H9 (cell line): ENCODE results near the gene PEG3. TPM values are rescaled to one million over a fixed set of nuclear protein-coding genes. Genes with fewer than 3 reads are reported as not detected.

ENCODE experiments used
- DNase-seq: peaks from one replicate; pipeline ENCODE4 v3.0.0-alpha.2; 2017
- H2AFZ ChIP-seq: one replicate; pipeline ENCODE4 v1.6.1; 2013; ENCODE audit warnings: mild to moderate bottlenecking, low read length, control low read depth, moderate library complexity
- H2AK5ac ChIP-seq: 2 replicates; pipeline ENCODE4 v1.6.1; 2013; ENCODE audit warnings: low read length, control low read depth, mixed read lengths; ENCODE audit not compliant: insufficient read length
- H2BK120ac ChIP-seq: one replicate; pipeline ENCODE4 v1.6.1; 2013; ENCODE audit warnings: low read depth, mild to moderate bottlenecking, low read length, control low read depth, inconsistent platforms; ENCODE audit not compliant: poor library complexity, severe bottlenecking
- H2BK12ac ChIP-seq: 2 replicates; pipeline ENCODE4 v1.6.1; 2013; ENCODE audit warnings: low read length, control low read depth, mixed read lengths, low read depth; ENCODE audit not compliant: insufficient read length
- H2BK15ac ChIP-seq: 2 replicates; pipeline ENCODE4 v1.6.1; 2013; ENCODE audit warnings: low read depth, low read length, control low read depth
- H2BK20ac ChIP-seq: one replicate; pipeline ENCODE4 v1.6.1; 2013; ENCODE audit warnings: low read depth, mild to moderate bottlenecking, low read length, control low read depth, inconsistent platforms; ENCODE audit not compliant: poor library complexity, severe bottlenecking
- H2BK5ac ChIP-seq: 2 replicates; pipeline ENCODE4 v1.6.1; 2013; ENCODE audit warnings: low read length, control low read depth, mixed read lengths; ENCODE audit not compliant: insufficient read length
- H3K14ac ChIP-seq: 2 replicates; pipeline ENCODE4 v1.6.1; 2013; ENCODE audit warnings: low read length, control low read depth; ENCODE audit not compliant: insufficient read depth
- H3K18ac ChIP-seq: 2 replicates; pipeline ENCODE4 v1.6.1; 2013; ENCODE audit warnings: low read depth, mild to moderate bottlenecking, mixed read lengths, low read length, control low read depth; ENCODE audit not compliant: insufficient read length
- H3K23ac ChIP-seq: 2 replicates; pipeline ENCODE4 v1.6.1; 2013; ENCODE audit warnings: low read length, control low read depth, mixed read lengths, low read depth; ENCODE audit not compliant: insufficient read length
- H3K23me2 ChIP-seq: 2 replicates; pipeline ENCODE4 v1.6.1; 2013; ENCODE audit warnings: low read depth, mild to moderate bottlenecking, mixed read lengths, low read length, control low read depth; ENCODE audit not compliant: insufficient read length, poor library complexity, severe bottlenecking
- H3K27ac ChIP-seq: 2 replicates; pipeline ENCODE4 v1.5.1; 2013; ENCODE audit warnings: low read length, control low read depth, mixed read lengths, low read depth; ENCODE audit not compliant: insufficient read length
- H3K27me3 ChIP-seq: 2 replicates; pipeline ENCODE4 v1.6.1; 2013; ENCODE audit warnings: low read length, control low read depth, inconsistent platforms; ENCODE audit not compliant: insufficient read depth
- H3K4ac ChIP-seq: 2 replicates; pipeline ENCODE4 v1.6.1; 2013; ENCODE audit warnings: low read depth, mild to moderate bottlenecking, control low read depth, inconsistent platforms, low read length, moderate library complexity
- H3K4me1 ChIP-seq: 2 replicates; pipeline ENCODE4 v1.6.1; 2013; ENCODE audit warnings: low read length, control low read depth, inconsistent platforms; ENCODE audit not compliant: insufficient read depth
- H3K4me2 ChIP-seq: 2 replicates; pipeline ENCODE4 v1.6.1; 2013; ENCODE audit warnings: low read length, control low read depth, mixed read lengths; ENCODE audit not compliant: insufficient read length, insufficient read depth
- H3K56ac ChIP-seq: 2 replicates; pipeline ENCODE4 v1.6.1; 2013; ENCODE audit warnings: low read depth, mild to moderate bottlenecking, mixed read lengths, low read length, control low read depth; ENCODE audit not compliant: insufficient read length
- H3K79me1 ChIP-seq: 2 replicates; pipeline ENCODE4 v1.6.1; 2013; ENCODE audit warnings: low read depth, mild to moderate bottlenecking, moderate library complexity, low read length, control low read depth, inconsistent platforms; ENCODE audit not compliant: insufficient read depth, poor library complexity, severe bottlenecking
- H3K79me2 ChIP-seq: 2 replicates; pipeline ENCODE4 v1.6.1; 2013; ENCODE audit warnings: low read length, control low read depth, inconsistent platforms; ENCODE audit not compliant: insufficient read depth
- H3K9ac ChIP-seq: 2 replicates; pipeline ENCODE4 v1.6.1; 2013; ENCODE audit warnings: low read length, control low read depth, mixed read lengths; ENCODE audit not compliant: insufficient read length; ENCODE audit errors: extremely low read depth
- H3K9me3 ChIP-seq: one replicate; pipeline ENCODE4 v1.6.1; 2013; ENCODE audit warnings: low read depth, low read length, inconsistent platforms; ENCODE audit not compliant: control insufficient read depth
- H3T11ph ChIP-seq: one replicate; pipeline ENCODE4 v1.6.1; 2013; ENCODE audit warnings: mild to moderate bottlenecking, low read length, control low read depth, inconsistent platforms
- H4K20me1 ChIP-seq: one replicate; pipeline ENCODE4 v1.6.1; 2013; ENCODE audit not compliant: control insufficient read depth, insufficient read length, insufficient read depth
- H4K5ac ChIP-seq: 2 replicates; pipeline ENCODE4 v1.6.1; 2013; ENCODE audit warnings: low read depth, mild to moderate bottlenecking, mixed read lengths, low read length, control low read depth; ENCODE audit not compliant: insufficient read length
- H4K8ac ChIP-seq: replicated peaks from 2 replicates; pipeline ENCODE4 v1.6.1; 2013; ENCODE audit warnings: low read length, control low read depth, mixed read lengths, low read depth; ENCODE audit not compliant: insufficient read length
- H4K91ac ChIP-seq: 2 replicates; pipeline ENCODE4 v1.6.1; 2013; ENCODE audit warnings: low read depth, mild to moderate bottlenecking, moderate library complexity, mixed read lengths, low read length, control low read depth; ENCODE audit not compliant: insufficient read length
- H3K27ac Mint-ChIP-seq, 3 experiments: 2 replicates in 2 of 3; 3 replicates in 1 of 3; pipeline ENCODE4 v1.8.0; 2020 to 2021; ENCODE audit warnings: mixed read lengths in 3 of 3, mild to moderate bottlenecking in 1 of 3, moderate library complexity in 1 of 3
- H3K27me3 Mint-ChIP-seq: 2 replicates; pipeline ENCODE4 v1.8.0; 2021; ENCODE audit warnings: low read depth, mild to moderate bottlenecking, moderate library complexity, mixed read lengths
- H3K36me3 Mint-ChIP-seq, 3 experiments: 2 replicates in 2 of 3; 3 replicates in 1 of 3; pipeline ENCODE4 v1.8.0; 2020 to 2021; ENCODE audit warnings: low read depth in 3 of 3, mixed read lengths in 3 of 3; ENCODE audit not compliant: insufficient read depth in 1 of 3
- H3K4me1 Mint-ChIP-seq, 2 experiments: 2 replicates each; pipeline ENCODE4 v1.8.0; 2020; ENCODE audit warnings: mixed read lengths in 2 of 2
- H3K4me3 Mint-ChIP-seq, 2 experiments: 2 replicates in 1 of 2; 3 replicates in 1 of 2; pipeline ENCODE4 v1.8.0; 2020 to 2021; ENCODE audit warnings: mild to moderate bottlenecking in 2 of 2, mixed read lengths in 2 of 2, moderate library complexity in 1 of 2
- H3K9me3 Mint-ChIP-seq, 2 experiments: 2 replicates in 1 of 2; 3 replicates in 1 of 2; pipeline ENCODE4 v1.8.0; 2020; ENCODE audit warnings: mild to moderate bottlenecking in 2 of 2, mixed read lengths in 2 of 2, moderate library complexity in 1 of 2
- CTCF ChIP-seq: fragments of 200-600 bp; sonication (generic); conservative IDR thresholded peaks from 3 replicates; pipeline ENCODE4 v1.8.0; 2021; ENCODE audit warnings: antibody characterized with exemption, mild to moderate bottlenecking
- WGBS: extraction: QIAGEN DNeasy Blood & Tissue Kit; methylation state at CpG from one replicate; pipeline ENCODE4 v1.1.7; 2013; ENCODE audit warnings: missing lambda C conversion rate, low lambda C conversion rate, mixed read lengths; ENCODE audit not compliant: insufficient read length; ENCODE audit errors: extremely low coverage; 5-methylcytosine and 5-hydroxymethylcytosine counted together
- total RNA-seq: library from RNA; stranded (reverse); gene quantifications from 2 replicates; pipeline ENCODE4 v1.2.1, GENCODE V29; 2021

PEG3 gene
- total RNA-seq, 1 experiment from 2014 or later = not detected

- peaks cover 96 to 99% of the 10 kb centered on the region in 2 experiments for H3K9me3 Mint-ChIP-seq
These were observed 27.0 kb downstream of the PEG3 start for GRCh38 chr19:56813531-56813930.

More at GRCh38 chr19:56813531-56813930, 27.0 kb downstream of the PEG3 start:
- Mint-ChIP-seq H3K4me1 (no peaks in the 10 kb centered on the region), H3K27ac (no peak overlapping the region), H3K4me3 (no peak overlapping the region), H3K36me3 (peaks cover 3 to 40% (median 18%) of the 10 kb centered on the region in 3 experiments; a peak in 5 of 7 replicates), H3K27me3 (no peaks in the 10 kb centered on the region; the same call in 1 of the 2 replicates)
- H3K9ac ChIP-seq = no peak overlapping the region
- H2BK12ac ChIP-seq = no peak overlapping the region
- no peaks in the 10 kb centered on the region for H3K79me2 ChIP-seq
- H2BK20ac ChIP-seq = no peak overlapping the region
- peaks cover 84% of the 10 kb centered on the region for H3K9me3 ChIP-seq
- H3K23ac ChIP-seq = no peak overlapping the region
- H3K18ac ChIP-seq = no peak overlapping the region
- no peak overlapping the region for H3K4ac ChIP-seq
- H2BK15ac ChIP-seq = no peak overlapping the region
- H3T11ph ChIP-seq = no peak overlapping the region
- no peaks in the 10 kb centered on the region for H3K79me1 ChIP-seq
- TF ChIP-seq CTCF = no peak
- H2AFZ ChIP-seq = no peak overlapping the region
- WGBS = no CpG with 5 or more reads among the region's 5 CpGs
- H3K27ac ChIP-seq = no peak overlapping the region
- H2BK5ac ChIP-seq = no peak overlapping the region
- no peak overlapping the region for H3K56ac ChIP-seq
- no peak overlapping the region for H4K91ac ChIP-seq
- no peak overlapping the region for H3K4me2 ChIP-seq
- no peaks in the 10 kb centered on the region for H4K20me1 ChIP-seq
- H4K5ac ChIP-seq = no peak overlapping the region
- H3K14ac ChIP-seq = no peak overlapping the region
- no peaks in the 10 kb centered on the region for H3K23me2 ChIP-seq
- H2BK120ac ChIP-seq = no peak overlapping the region
- H2AK5ac ChIP-seq = no peak overlapping the region
- H3K27me3 ChIP-seq = no peaks in the 10 kb centered on the region
- H3K4me1 ChIP-seq = no peaks in the 10 kb centered on the region
- no peak for DNase-seq
- H4K8ac ChIP-seq = no peak overlapping the region
